ENCODE measurements around the gene CHI3L2. TPM values are rescaled to one million over a fixed set of nuclear protein-coding genes. Genes with fewer than 3 reads are reported as not detected.

Gene CHI3L2
- total and polyA plus RNA-seq, 10 of the 15 experiments (the other 5 are each of a cell fraction or from before 2014, with no cell fraction given), result 37.1 to 508 (median 98.3) TPM

GRCh38 chr1:111251570-111251969, 24.1 kb downstream of the CHI3L2 start (continued):
- TF ChIP-seq MEF2A (IDR thresholded peaks at IDR 0.05; ENCODE audit: insufficient read depth, low read depth, low read length), result no peak

GRCh38 chr1:111252786-111253185, 25.3 kb downstream of the CHI3L2 start:
- intact Hi-C loops (cut with micrococcal nuclease; ENCODE audit: unreplicated experiment), result no loop called here
- Histone ChIP-seq H3K4me3 (no peak overlapping the region), H3K9me3 (replicated peaks; ENCODE audit: control insufficient read depth, insufficient read depth, low read length) (no peaks in the 10 kb centered on the region), H4K20me1 (ENCODE audit: control insufficient read depth, insufficient read depth) (no peaks in the 10 kb centered on the region), H3K27ac (ENCODE audit: control insufficient read depth, insufficient read depth) (no peak overlapping the region), H3K4me2 (ENCODE audit: control insufficient read depth, insufficient read depth) (no peak overlapping the region), H3K27me3 (replicated peaks in 1 of 2; ENCODE audit: control insufficient read depth in 2 of 2, insufficient read depth in 2 of 2, low read length in 1 of 2) (no peaks in the 10 kb centered on the region; a peak in 1 of 4 replicates), H3K79me2 (ENCODE audit: control insufficient read depth, insufficient read depth, low read length) (no peaks in the 10 kb centered on the region), H2AFZ (ENCODE audit: control insufficient read depth, low read depth, low read length) (no peak overlapping the region), H3K4me1 (ENCODE audit: control insufficient read depth, insufficient read depth, low read length) (no peaks in the 10 kb centered on the region), H3K36me3 (ENCODE audit: control insufficient read depth in 2 of 2, insufficient read depth in 2 of 2, low read length in 1 of 2) (no peaks in the 10 kb centered on the region), H3K9ac (ENCODE audit: control insufficient read depth, insufficient read depth, low read length) (no peak overlapping the region)
- no peak for TF ChIP-seq POLR2AphosphoS5 (IDR thresholded peaks at IDR 0.05; ENCODE audit: low read length)
- TF ChIP-seq ZNF384 (IDR thresholded peaks at IDR 0.05; ENCODE audit: borderline replicate concordance, low read depth, low read length), result no peak
- no peak for TF ChIP-seq SKIL (IDR thresholded peaks at IDR 0.05; ENCODE audit: low read depth, poor library complexity, severe bottlenecking)
- no peak for TF ChIP-seq CREM (IDR thresholded peaks at IDR 0.05; ENCODE audit: low read depth)
- no peak for TF ChIP-seq NR2C2 (IDR thresholded peaks at IDR 0.05; ENCODE audit: borderline replicate concordance, control insufficient read depth, insufficient read length, low read depth)
- no peak for TF ChIP-seq FOS (IDR thresholded peaks at IDR 0.05; ENCODE audit: borderline replicate concordance, extremely low read depth, insufficient read length)
- no peak for TF ChIP-seq JUND (IDR thresholded peaks at IDR 0.05; ENCODE audit: low read depth, low read length)
- TF ChIP-seq KDM1A (IDR thresholded peaks at IDR 0.05; ENCODE audit: borderline replicate concordance), result no peak
- TF ChIP-seq NFYB (IDR thresholded peaks at IDR 0.05; ENCODE audit: insufficient read depth, low read depth, low read length), result no peak
- TF ChIP-seq GABPA (IDR thresholded peaks at IDR 0.05; ENCODE audit: low read depth), result no peak
- TF ChIP-seq FOXK2 (IDR thresholded peaks at IDR 0.05), result no peak
- no peak for TF ChIP-seq TBL1XR1 (IDR thresholded peaks at IDR 0.05; ENCODE audit: low read depth, low read length)
- TF ChIP-seq USF2 (IDR thresholded peaks at IDR 0.05; ENCODE audit: borderline replicate concordance, low read depth, low read length), result no peak
- TF ChIP-seq TCF12 (IDR thresholded peaks at IDR 0.05; ENCODE audit: low read depth, low read length), result no peak
- TF ChIP-seq HSF1 (IDR thresholded peaks at IDR 0.05; ENCODE audit: low read depth, low read length), result no peak
- TF ChIP-seq ATF2 (IDR thresholded peaks at IDR 0.05; ENCODE audit: low read length), result no peak
- in situ Hi-C loops (cut with MboI), result no loop called here
- ChIA-PET POLR2A (no interaction called here), SMC1A (ENCODE audit: uncharacterized antibody, unreplicated experiment) (no interaction called here), CTCF (interaction anchor here (0.6 kb wide), 1 partner anchor 49 kb away, joined by 5 read pairs; no protein-coding TSS in a partner anchor), RAD21 (ENCODE audit: unreplicated experiment) (no interaction called here)
- WGBS (ENCODE audit: insufficient coverage, insufficient replicate concordance, low lambda C conversion rate, missing lambda C conversion rate), result 76% methylated on average over 2 of the region's 2 CpGs
- ATAC-seq, result no peak
- DNase-seq (ENCODE audit: low read depth, low spot score), result no peak
- no TSS peak for BruUV-seq (replicated peaks)
- FAIRE-seq, result no peak

Data from GM12878 (cell line).